Renal cortical epithelial cell (primary cell): ENCODE data around the gene ZNF845. TPM values are rescaled to one million over a fixed set of nuclear protein-coding genes. Genes with fewer than 3 reads are reported as not detected.
"Not testable (repeated sequence)": the region's sequence is repeated elsewhere in the genome, so short reads cannot be mapped to it uniquely, and the experiment has no call there.

Source experiments
- DNase-seq: peaks from one replicate; pipeline ENCODE4 v3.0.0-alpha.2; 2011; ENCODE audit warnings: low read depth
- total RNA-seq: library from RNA; depleted of rRNA; stranded (reverse); fragments of >200 nt; gene quantifications from 2 replicates; pipeline ENCODE4 v1.2.3, GENCODE V29; 2014

Gene ZNF845
- 9.2 and 15.6 TPM in 2 replicates for total RNA-seq

DNA sequence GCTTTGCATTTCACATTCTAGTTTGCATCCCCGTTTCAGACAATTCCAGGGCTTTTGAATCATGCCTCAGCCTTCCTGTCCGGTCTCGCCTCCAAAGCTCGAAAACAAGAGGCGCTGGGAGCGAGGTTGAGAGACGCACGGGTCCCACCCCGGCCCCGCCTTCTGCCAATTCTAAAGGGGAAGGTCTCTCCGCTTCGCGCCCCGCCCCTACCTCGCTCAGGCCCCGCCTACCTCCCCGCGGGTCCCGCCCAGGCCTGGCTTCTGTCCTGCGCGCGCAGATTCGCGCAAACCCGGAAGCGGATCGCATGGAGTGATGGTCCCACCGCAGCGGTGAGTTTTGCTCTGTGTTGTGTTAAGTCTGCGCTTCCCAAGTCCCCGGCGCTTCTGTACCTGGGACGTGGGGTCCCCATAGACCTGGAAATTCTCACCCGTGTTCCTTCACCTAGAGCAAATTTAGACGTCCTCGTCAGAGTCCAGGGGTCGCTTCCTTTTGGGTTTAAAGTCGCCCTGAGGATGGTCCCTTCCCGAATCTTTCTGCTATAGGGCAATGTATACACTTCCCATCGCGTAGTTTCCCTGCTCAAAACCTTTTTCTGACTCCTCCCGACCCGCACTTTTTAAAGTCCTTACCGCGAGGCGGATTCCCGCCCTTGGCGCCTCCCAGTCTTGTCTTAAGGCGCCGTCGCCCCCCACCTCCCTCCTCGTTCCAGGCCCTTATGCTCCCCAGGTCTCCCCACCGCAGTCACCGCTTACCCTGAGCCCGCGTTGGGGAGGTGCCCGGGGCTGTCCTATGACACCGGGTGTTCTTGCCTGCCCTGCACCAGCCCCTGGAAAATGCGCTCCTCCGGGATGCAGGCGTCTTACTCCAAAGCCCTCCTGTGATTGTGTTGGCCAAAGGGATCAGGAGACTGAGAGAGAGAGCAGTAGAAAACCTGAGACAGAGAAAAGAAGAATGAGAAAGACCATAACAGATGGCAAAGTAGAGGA is at the start of gene ZNF845:
ZNF845 (plus strand) TSS at position 287 of the 987 bp plus-strand sequence. CDS start 7,559 bp downstream, outside the sequence.
- DNase-seq = peak; percentile 73

DNA sequence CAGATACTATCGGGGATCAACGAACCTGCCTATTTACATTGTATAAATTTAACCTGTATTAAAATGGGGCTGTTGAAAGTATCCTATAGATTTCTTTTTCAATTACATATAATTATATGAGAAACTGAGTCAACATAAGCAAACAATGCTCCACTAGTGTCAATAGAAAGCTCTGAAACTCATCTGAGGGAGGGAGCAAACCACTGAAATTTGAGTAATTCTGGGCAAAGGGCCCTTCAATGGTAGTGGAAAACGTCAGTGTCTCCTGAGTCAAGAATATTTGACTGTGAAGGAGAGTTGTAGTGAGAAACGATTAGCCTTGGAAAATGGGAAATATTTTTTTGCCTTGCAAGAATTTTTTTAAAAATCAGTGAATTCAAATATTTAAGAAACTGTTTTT is 48.5 kb upstream of the ZNF845 start:
- DNase-seq = no peak

DNA sequence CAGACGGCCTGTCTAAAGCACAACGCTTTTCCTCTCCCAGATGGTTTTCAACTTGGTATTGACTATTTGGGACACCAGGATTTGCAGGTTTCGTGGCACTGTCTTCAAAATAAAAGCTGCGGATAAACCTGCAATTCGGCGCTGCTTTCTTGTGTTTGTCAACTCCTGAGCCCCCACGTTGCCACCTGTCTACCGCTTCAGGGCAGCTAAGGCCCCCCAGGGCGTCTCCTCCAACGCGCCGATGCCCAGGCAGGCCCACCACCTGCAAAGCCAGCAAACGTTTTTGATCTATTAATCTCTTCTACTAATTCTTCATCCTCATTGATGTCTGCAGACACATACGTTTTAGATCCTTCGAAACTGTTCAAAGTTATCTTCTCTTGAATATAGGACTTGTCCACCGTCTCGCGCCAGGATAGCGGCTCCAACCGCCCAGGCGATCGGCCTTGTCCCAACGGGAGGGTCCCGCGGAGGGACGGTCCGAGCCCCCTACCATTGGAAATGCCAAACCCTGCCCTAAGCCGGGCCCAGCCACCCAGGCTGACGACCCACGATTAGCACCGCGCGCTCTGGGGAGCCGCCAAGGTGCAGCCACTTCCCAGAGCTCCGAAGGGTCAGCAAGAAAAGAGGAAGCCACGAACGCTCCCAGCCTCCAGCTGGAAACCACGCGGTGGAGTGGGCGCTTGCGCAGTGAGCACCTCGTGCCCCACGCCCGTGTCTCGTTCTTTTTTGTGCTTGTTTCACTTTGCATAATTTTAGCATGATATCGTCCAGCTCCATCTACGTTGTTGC is 42.6 kb upstream of the ZNF845 start:
- no peak for DNase-seq

DNA sequence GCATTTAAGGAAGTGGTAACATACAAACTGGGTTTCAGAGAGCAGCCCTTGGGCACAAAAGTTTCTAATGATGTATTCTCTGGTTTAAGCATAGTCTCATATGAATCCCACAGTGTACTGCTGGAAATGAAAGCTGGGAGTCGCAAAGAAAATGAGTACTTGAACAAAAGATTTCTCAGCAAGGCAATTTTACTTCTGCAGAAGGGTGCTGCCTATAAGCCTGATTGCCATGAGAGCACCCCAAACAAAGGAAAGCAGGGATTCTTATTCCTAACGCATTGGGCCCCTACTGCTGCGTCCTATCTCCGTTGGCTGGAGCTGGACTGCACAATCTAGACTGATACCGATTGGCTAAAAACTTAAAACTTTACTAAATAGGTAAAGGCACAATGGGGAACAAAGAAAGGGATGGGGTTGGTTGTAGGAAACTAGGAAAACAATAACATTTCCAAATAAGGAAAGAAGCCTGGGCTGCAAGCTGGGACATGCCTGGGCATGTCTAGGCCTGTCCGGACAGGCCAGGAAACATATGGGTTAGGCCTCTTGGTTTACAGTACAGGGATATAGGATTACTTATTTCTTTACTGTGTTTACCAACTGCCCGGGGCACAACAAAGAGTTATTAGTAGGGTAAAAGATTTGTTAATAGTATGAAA is 38.6 kb upstream of the ZNF845 start:
- DNase-seq = no peak

DNA sequence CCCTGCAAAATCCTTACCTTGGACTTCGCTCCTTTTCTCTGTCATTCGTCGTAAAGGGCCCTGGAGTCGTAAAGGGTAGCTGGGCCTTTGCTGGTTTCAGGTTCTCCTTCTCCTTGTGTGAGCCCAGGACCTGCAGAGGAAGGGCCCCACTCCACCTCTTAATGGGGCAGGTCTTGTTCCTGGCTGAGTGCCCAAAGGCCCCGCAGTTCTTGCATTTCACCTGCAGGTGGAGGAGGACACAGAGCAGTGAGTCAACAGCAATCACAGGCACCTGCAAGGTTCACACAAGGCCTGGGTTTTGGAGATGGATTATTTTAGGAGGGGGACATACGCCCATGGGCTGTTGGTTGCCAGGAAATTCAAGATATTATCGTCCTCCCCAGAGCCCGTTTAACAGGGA is 32.2 kb upstream of the ZNF845 start:
- DNase-seq = not testable (repeated sequence)

DNA sequence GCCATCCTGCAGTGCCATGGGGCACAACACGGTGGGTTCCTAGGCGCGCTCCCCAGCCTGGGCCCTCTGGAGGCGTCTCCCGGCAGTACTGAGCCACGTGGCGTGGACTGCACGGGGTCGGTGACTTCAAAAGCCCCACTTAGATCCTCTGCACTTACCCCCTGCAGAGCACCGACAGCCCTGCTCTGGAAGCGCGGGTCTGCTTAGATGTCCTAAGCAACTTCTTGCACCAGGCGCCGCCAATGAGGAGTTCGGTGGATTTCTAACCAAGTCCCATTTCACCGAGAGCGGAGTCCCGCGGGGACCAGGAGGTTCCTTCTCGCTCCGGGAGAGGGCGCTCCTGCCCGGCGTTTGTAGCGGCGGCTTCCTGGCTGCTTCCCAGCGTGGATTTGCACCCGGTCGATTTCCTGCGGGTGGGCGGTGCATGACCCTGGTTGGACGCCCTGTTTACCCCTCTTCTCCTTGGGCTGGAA is 25.2 kb upstream of the ZNF845 start:
- no peak for DNase-seq

DNA sequence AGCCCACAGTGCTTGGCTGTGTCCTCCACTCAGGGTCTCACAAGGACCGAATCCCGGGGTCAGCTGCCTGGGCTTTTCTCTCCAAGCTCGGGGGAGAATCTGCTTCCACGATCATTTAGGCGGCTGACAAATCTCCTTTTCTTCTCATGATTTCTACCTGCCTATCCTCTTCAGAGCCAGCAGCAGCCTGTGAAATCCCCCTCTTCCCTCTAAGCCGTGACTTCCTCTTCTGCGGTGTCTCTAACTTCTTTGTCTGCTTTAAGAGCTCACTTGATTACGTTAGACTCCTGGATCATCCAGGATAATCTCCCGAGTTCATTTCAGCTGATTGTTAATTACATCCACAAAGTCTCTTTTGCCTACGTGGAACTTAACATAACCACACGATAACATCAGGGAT is 22.5 kb upstream of the ZNF845 start:
- DNase-seq = no peak

DNA sequence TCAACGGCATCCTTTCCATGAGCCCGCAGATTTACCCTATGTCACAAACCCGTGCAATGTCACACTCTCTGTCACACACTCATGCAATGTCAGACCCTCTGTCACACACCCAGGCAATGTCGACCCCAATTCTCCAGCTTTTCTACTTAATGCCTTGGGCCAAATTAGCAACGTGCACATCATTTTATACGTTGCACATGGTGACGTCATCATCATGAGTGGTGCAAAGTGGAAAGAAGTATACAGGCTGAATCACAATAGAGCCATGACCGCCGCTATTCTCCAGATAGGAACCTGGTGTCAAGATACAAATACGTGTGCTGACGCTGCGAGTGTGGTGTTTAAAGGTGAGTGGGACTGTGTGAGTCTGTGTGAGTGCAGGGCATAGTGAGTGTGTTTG is 21.7 kb upstream of the ZNF845 start:
- DNase-seq = no peak

DNA sequence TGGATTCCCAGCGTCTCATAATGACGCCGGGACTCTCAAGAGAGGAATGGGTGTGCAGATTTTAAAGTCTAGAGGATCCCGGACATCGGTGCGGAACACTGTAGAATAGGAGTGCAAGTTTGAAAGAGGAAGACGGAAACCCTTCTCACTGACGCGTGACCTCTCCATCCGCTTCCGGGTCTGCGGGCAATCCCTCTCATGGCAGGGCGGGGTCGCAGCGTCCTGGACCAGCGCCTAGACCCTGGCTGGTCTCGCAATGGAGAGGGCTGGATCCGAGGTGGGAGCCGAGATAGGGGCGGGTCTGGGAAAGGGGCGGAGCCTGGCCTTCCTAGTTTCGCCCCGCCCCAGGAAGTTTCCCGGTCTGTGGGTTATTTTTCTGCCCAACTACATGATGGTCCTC is 4.6 kb upstream of the ZNF845 start:
- no peak for DNase-seq

DNA sequence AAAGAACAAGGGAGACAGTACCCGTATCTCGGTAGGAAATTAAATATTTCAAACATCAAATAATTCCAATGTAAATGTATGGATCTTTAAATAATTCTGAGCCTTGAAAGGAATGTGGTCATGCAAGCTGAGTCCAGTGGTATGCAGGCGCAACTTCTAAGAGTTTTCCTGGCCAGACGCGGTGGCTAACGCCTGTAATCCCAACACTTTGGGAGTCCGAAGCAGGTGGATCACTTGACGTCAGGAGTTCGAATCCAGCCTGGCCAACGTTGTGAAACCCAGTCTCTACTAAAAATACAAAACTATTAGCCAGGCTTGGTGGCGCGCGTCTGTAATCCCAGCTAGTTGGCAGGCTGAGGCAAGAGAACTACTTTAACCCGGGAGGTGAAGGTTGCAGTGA is 1.1 kb upstream of the ZNF845 start:
- DNase-seq = no peak

DNA sequence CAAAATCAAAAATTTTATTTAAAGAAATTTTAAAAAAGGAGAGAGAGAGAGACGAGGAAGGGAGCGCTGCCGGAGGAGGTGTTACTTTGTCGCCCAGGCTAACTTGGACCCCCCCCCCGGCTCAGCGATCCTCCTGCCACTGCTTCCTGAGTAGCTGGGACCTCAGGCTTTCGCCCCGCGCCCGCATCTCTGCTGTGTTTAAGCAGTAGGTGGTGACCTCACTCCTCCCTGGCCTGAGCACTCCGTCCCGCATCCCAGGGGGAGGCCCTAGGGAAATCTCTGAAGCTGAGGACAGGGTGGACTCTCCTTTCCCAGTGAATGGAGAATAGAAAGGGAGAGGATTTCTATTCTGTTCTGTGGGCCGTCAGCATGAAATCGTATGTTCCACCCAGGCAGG is 485 bp upstream of the ZNF845 start:
- DNase-seq = no peak

DNA sequence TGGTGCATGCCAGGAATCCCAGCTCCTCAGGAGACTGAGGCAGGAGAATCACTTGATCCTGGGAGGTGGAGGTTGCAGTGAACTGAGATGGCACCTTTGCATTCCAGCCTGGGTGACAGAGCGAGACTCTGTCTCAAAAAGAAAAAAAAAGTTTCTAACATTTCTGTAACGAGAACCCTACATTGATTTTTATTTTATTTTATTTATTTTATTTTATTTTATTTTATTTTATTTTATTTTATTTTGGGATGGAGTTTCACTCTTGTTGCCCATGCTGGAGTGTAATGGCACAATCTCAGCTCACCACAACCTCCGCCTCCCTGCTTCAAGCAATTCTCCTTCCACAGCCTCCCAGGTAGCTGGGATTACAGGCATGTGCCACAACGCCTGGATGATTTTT is 10.9 kb downstream of the ZNF845 start:
- DNase-seq = not testable (repeated sequence)

DNA sequence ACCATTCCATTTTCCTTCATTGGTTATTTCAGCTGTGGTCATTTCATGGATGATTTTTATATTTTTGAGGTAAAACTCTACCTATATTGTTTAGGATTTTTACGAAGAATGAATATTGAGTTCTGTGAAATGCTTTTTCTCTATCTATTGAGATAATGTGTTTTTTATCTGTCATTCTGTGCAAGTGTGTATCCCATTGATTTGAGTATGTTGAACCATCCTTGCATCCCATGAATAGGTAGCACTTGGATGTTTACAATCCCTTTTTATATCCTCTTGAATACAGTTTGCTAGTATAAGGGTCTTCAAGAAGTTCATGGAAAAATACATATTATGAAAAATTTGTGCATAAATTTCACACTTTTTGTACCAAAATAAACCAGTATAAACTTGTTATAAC is 22.2 kb downstream of the ZNF845 start:
- no peak for DNase-seq

DNA sequence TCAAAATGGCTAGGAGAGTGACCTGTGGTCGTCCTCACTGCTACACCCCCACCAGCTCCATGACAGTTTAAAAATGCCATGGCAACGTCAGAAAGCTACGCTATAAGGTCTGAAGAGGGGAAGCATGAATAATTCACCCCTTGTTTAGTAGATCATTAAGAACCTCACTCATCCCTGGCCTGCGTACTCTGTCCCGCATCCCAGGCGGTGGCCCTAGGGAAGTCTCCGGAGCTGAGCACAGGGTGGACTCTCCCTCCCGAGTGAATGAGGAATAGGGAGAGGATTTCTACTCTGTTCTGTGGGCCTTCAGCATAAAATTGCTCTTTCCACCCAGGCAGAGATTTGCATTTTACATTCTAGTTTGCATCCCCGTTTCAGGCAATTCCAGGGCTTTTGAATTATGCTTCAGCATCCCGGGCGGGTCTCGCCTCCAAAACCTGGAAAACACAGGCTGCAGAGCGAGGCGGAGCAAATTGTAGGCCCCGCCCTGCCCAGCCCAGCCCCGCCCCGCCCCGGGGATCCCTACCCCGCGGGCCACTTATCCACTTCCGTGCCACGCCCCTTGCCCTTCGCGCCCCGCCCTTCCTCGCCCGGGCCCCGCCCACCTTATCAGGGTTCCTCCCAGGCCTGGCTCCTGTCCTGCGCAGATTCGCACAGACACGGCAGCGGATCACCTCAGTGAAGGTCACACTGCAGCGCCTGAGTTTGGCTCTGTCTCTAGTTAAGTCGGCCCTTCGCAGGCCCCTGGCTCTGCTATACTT is 24.5 kb downstream of the ZNF845 start:
- DNase-seq = no peak

DNA sequence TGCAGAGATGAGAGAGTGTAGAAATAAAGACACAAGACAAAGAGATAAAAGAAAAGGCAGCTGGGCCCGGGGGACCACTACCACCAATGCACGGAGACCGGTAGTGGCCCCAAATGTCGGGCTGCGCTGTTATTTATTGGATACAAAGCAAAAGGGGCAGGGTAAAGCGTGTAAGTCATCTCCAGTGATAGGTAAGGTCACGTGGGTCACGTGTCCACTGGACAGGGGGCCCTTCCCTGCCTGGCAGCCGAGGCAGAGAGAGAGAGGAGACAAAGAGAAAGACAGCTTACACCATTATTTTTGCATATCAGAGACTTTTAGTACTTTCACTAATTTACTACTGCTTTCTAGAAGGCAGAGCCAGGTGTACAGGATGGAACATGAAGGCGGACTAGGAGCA is 26.5 kb downstream of the ZNF845 start:
- not testable (repeated sequence) for DNase-seq

DNA sequence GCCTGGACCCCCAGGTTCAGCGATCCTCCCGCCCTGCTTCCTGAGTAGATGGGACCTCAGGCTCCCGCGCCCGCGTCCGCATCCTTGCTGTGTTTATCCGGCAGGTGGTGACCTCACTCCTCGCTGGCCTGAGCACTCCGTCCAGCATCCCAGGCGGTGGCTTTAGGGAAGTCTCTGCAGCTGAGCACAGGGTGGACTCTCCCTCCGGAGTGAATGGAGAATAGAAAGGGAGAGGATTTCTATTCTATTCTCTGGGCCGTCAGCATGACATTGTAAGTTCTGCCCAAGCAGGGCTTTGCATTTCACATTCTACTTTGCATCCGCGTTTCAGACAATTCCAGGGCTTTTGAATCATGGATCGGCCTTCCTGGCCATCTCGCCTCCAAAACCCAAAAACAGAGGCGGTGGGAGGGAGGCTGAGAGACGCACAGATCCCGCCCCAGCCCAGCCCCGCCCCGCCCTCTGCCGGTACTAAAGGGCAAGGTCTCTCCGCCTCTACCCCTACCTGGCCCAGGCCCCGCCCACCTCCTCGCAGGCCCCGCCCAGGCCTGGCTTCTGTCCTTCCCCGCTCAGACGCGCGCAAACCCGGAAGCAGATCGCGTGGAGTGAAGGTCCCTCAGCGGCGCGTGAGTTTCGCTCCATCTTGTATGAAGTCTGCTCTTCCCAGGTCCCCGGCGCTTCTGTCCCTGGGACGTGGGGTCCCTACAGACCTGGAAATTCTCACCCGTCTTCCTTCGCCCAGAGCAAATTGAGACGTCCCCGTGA is 31.8 kb downstream of the ZNF845 start, which contains the start of gene ZNF525:
ZNF525 (plus strand) TSS at position 572 of the 765 bp plus-strand sequence. CDS start 6,577 bp downstream, outside the sequence.
- peak; percentile 69 for DNase-seq

DNA sequence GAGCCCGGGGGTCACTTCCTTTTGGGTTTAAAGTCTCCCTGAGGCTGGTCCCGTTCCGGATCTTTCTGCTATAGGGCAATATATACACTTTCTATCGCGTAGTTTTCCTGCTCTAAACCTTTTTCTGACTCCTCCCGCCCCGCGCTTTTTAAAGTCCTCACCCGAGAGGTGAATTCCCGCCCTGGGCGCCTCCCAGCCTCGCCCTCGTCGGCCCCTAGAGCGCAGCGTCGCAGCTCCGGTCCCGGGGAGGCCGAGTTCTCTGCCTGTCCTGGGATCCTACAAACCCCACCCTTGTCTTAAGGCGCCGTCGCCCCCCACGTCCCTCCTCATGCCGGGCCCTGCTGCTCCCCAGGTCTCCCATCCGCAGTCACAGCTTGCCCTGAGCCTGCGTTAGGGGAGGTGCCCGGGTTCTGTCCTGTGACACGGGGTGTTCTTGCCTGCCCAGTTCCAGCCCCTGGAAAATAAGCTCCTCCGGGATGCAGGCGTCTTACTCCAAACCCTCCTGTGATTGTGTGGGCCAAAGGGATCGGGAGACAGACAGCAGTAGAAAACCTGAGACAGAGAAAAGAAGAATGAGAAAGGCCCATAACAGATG is 32.4 kb downstream of the ZNF845 start:
- DNase-seq = no peak

DNA sequence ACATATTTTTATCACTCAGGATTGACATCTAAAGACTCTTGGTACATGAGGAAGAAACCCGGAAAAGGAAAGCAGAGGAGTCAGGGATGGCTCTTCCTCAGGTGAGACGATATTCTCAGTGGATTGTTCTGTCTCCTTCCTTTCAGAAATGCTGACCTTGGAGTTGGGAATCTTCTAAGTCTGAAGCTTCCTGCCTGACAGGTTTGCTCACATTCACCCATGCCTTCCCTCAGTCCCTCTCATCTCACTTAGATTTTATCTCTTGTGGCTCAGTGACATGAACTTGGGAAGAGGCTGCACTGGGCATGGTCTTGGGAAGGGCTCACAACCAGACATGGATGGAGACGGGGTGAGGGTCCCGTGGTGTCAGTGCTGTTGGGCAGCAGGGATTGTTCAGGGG is 38.6 kb downstream of the ZNF845 start:
- no peak for DNase-seq

DNA sequence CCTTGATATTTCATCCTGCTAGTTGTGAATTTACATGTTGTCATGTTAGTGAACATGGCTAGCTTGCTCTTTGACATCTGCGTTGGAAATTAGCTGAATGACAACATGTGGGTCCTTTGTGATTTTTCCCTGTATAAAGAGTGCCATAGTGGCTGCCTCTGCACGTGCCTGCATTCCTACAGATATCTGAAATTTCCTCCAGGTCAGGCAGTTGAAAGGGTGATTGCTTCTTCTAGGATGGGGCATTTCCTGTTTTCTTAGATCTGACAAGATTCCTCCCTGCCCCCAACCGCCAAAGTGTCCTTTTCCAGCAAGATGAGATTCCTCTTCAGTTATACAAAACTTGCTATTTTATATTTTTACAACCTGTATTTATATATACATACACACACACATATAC is 40.7 kb downstream of the ZNF845 start:
- no peak for DNase-seq

DNA sequence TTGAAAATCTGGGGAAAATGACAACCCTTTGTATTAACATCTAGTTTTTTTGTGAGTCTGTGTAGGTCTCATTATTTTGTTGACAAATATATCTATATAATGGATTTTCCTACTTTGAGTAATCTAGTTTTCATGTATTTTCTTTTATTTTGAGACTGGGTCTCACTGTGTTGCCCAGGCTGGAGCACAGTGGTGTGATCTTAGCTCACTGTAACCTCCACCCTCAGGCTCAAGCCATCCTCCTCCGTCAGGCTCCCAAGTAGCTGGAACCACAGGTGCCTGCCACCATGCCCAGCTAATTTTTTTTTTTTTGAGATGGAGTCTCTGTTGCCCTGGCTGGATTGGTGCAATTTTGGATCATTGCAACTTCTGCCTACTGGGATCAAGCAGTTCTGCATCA is 41.2 kb downstream of the ZNF845 start:
- DNase-seq = no peak
